BLaER1 treated with 17β-estradiol and CSF1 and Interleukin-3, amounts not matched to agents 10 nM and 100 nM (cell line): ENCODE results near the gene MMP27.

Experiments used
- H3K27ac ChIP-seq, 11 experiments: shearing (Covaris generic); formaldehyde crosslinking; 2 replicates each; pipeline ENCODE4 v1.8.1; 2022
- H3K27me3 ChIP-seq, 11 experiments: shearing (Covaris generic); formaldehyde crosslinking; 2 replicates each; pipeline ENCODE4 v1.8.1; 2022
- H3K36me3 ChIP-seq, 11 experiments: shearing (Covaris generic); formaldehyde crosslinking; 2 replicates each; pipeline ENCODE4 v1.8.1; 2022
- H3K4me1 ChIP-seq, 10 experiments: shearing (Covaris generic); formaldehyde crosslinking; 2 replicates each; pipeline ENCODE4 v1.8.1; 2022
- H3K4me2 ChIP-seq, 11 experiments: shearing (Covaris generic); formaldehyde crosslinking; 2 replicates each; pipeline ENCODE4 v1.8.1; 2022
- H3K4me3 ChIP-seq, 10 experiments: shearing (Covaris generic); formaldehyde crosslinking; 2 replicates each; pipeline ENCODE4 v1.8.1; 2022
- H3K9ac ChIP-seq, 11 experiments: shearing (Covaris generic); formaldehyde crosslinking; 2 replicates each; pipeline ENCODE4 v1.8.1; 2022
- H3K9me3 ChIP-seq, 11 experiments: shearing (Covaris generic); formaldehyde crosslinking; replicated peaks in 1 of 11; 2 replicates each; pipeline ENCODE4 v1.8.1; 2022
- H4K20me1 ChIP-seq, 11 experiments: shearing (Covaris generic); formaldehyde crosslinking; 2 replicates each; pipeline ENCODE4 v1.8.1; 2022
- Cebpa-rat ChIP-seq, 11 experiments: shearing (Covaris generic); IDR thresholded peaks; 2 replicates each; pipeline ENCODE4 v1.8.1; 2022

MMP27 gene

DNA sequence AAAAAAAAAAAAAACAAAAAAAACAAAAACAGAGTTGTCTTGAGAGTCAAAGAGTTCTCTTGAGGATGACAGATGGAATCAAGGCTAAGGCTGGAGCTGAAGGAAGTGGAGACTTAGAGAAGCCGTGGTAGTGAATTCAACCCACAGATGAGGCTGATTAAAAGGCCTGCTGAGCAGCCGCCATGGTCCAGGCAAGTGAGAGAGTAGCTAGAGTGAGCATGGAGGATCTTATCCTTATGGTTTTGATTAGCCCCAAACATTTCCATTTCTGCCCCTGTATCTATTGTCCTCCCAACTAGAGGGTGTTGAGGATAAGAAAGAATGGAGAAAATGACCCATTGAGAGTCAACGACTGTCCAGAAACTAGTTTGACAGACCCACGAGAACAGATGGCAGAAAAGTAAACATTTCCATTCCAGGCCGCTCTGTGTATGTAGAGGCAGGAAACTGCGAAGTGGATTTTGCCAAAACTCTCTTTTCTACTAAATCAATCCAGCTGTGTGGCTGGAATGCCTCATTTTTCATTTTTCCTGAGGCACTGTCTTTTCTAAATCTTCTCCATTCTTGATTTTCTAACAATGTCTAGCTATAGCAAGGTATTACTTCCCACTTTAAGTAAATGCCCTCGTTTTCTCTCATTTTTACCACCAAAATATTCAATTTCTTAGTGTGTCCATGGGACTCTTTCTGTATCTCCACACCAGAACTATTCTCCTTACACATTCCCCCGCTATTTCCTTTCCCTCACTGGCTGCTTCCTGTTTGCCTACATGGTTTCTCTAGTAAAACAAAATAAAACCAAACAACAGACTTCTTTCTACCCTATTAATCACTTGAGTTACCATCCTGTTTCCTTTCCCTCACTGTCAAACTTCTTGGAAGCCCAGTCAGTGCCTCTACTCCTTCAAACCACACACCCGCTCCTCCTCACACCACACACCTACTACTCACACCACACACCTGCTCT lies 24.6 kb upstream of the MMP27 start:
- peak overlapping the region in 6 of 11 experiments; percentile 17 to 85 (median 64); a peak in 10 of 22 replicates for H3K4me2 ChIP-seq
- H3K9ac ChIP-seq, result peak overlapping the region in 1 of 11 experiments; percentile 2; a peak in 2 of 22 replicates
- no peak overlapping the region for H3K4me3 ChIP-seq
- H3K4me1 ChIP-seq, result peaks cover 0 to 91% (median 26%) of the 10 kb centered on the region in 10 experiments; a peak in 14 of 20 replicates
- no peaks in the 10 kb centered on the region for H3K36me3 ChIP-seq
- H3K27me3 ChIP-seq, result no peaks in the 10 kb centered on the region
- TF ChIP-seq Cebpa-rat (IDR thresholded peaks at IDR 0.05), result no peak
- H3K9me3 ChIP-seq, result peaks cover 0 to 7% (median 4%) of the 10 kb centered on the region in 11 experiments; a peak in 9 of 22 replicates
- H4K20me1 ChIP-seq, result no peaks in the 10 kb centered on the region
- H3K27ac ChIP-seq, result peak overlapping the region in 4 of 11 experiments; percentile 44 to 95 (median 68); a peak in 8 of 22 replicates

DNA sequence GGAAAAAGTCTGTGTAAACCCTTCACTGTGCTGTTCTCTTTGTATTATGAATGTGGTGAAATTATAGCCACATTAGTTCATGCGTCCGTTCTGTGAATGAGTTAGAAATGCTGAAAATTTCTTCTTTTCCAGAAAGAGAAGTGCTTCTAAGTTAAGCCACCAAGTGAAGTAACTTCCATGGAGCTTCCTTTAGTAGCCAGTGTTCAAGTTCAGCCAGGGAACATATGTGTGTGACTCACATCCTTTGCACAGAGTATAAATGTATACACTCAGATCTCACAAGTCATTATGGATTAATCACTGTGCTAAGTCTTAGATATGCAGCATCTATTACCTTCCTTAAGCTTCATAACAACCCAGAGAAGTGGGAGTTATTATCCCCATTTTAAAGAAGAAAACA lies 22.3 kb upstream of the MMP27 start:
- Histone ChIP-seq H3K9me3 (peaks cover 0 to 7% (median 4%) of the 10 kb centered on the region in 11 experiments; a peak in 10 of 22 replicates), H3K27ac (peak overlapping the region in 9 of 11 experiments; percentile 12 to 95 (median 73); a peak in 16 of 22 replicates), H4K20me1 (no peaks in the 10 kb centered on the region), H3K27me3 (no peaks in the 10 kb centered on the region), H3K4me2 (peak overlapping the region in 8 of 11 experiments; percentile 9 to 85 (median 74); a peak in 15 of 22 replicates), H3K4me1 (peaks cover 0 to 98% (median 33%) of the 10 kb centered on the region in 10 experiments; a peak in 14 of 20 replicates), H3K36me3 (no peaks in the 10 kb centered on the region), H3K9ac (peak overlapping the region in 6 of 11 experiments; percentile 16 to 77 (median 67); a peak in 10 of 22 replicates), H3K4me3 (no peak overlapping the region)
- TF ChIP-seq Cebpa-rat (IDR thresholded peaks at IDR 0.05), result 0 out of 22 replicates have a peak, but pooled peaks of 1 of the 11 experiments have one; percentile 22

DNA sequence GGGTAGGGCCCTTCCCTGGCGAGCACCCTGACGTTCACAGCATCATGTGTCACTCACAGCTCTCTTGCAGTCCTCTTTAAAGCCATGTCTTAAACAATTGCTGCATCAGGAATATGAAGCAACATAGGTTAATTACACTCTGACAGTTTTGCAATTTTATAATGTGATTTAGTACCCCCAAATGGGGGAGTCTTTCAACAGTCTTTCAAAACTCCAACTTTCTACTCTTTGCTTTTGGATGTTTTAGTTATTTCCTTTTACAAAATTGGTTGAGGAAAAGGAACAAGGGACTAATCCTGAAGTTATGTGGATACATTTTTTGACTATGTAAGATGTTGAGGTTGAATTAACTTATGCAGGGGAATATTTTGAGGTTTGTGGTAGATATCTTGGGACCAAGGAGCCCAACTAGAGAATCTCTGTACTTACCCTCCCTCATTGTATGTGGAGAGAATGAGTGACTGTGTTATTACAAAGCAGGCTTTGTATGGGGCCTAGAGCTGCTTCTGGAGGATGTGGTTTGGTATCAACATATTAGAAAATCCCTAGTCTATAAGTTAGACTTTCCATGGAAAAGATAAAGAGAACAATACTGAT lies 19.4 kb upstream of the MMP27 start, which contains the start of gene MMP8:
MMP8 (minus strand) TSS at position 51 of the 597 bp plus-strand sequence. CDS start 99 bp downstream, outside the sequence.
- Histone ChIP-seq H3K4me1 (peaks cover 0 to 99% (median 35%) of the 10 kb centered on the region in 10 experiments; a peak in 14 of 20 replicates), H3K36me3 (no peaks in the 10 kb centered on the region), H3K27me3 (no peaks in the 10 kb centered on the region), H3K4me3 (no peak within 1 kb of the TSS), H3K4me2 (peak within 1 kb of the TSS in 3 of 11 experiments; percentile 77 to 85 (median 84); a peak in 7 of 22 replicates), H3K9me3 (peaks cover 0 to 5% (median 0%) of the 10 kb centered on the region in 11 experiments; a peak in 1 of 22 replicates), H3K9ac (peak within 1 kb of the TSS in 2 of 11 experiments; percentile 68 to 74; a peak in 3 of 22 replicates), H4K20me1 (no peaks in the 10 kb centered on the region), H3K27ac (peak within 1 kb of the TSS in 4 of 11 experiments; percentile 86 to 95 (median 89); a peak in 9 of 22 replicates)
- no peak for TF ChIP-seq Cebpa-rat (IDR thresholded peaks at IDR 0.05)

DNA sequence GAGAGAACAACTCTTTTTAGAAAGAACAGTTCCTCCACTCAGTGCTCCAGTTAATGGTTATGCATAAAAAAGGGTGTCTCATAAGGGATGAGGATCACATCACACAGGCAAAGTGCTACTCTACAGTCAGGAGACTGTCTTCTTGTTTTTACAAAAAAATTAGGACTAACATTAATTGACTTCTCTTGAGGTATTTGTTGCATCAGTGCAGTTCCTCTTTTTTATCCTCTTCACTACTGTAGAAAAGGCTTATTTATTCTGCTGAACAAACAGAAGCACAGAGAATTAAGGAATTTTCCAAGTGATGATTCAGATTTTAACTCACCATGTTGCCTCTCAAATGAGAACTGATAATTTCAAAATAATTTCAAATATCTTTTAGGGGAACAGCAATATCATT lies 17.3 kb upstream of the MMP27 start:
- peak in 1 of 11 experiments; percentile 36; a peak in 1 of 22 replicates for TF ChIP-seq Cebpa-rat (IDR thresholded peaks at IDR 0.05)
- Histone ChIP-seq H3K4me3 (no peak overlapping the region), H3K9ac (peak overlapping the region in 4 of 11 experiments; percentile 60 to 74 (median 68); a peak in 7 of 22 replicates), H3K4me1 (peaks cover 0 to 99% (median 26%) of the 10 kb centered on the region in 10 experiments; a peak in 14 of 20 replicates), H3K27me3 (no peaks in the 10 kb centered on the region), H4K20me1 (no peaks in the 10 kb centered on the region), H3K4me2 (peak overlapping the region in 6 of 11 experiments; percentile 44 to 85 (median 74); a peak in 12 of 22 replicates), H3K9me3 (peaks cover 0 to 5% (median 0%) of the 10 kb centered on the region in 11 experiments; a peak in 1 of 22 replicates), H3K27ac (peak overlapping the region in 6 of 11 experiments; percentile 45 to 95 (median 84); a peak in 11 of 22 replicates), H3K36me3 (no peaks in the 10 kb centered on the region)

DNA sequence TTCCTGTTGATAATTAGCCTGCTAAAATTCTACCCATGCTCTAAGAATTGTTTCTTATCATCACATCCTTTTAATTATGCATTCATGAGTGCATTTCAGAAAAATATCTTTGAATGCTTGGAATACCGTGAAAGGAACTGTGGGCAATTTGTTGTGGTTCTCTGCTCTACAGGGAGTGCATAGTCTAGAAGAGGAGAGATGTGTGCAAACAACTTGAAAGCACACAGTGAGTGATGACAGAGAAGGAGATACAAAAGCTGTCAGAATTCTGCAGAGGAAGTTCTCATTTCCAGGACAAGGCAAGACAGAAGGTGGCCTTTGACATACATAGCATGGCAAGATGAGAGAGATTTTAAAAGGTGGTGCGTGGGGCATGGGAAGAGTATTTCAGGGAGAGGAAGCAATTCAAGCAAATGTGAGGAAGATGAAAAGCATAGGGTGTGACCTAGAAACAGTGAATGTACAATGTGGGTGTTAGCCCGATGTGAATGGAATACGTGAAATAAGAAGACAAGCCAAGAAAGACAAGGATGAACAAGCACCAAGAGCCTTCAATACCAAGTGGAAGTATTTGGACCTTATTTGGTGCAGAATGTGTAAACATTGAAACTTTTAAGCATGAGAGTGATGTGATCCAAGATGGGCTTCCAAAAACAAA lies 14.2 kb upstream of the MMP27 start:
- H3K9me3 ChIP-seq, result peaks cover 0 to 5% (median 0%) of the 10 kb centered on the region in 11 experiments; a peak in 1 of 22 replicates
- H3K4me3 ChIP-seq, result no peak overlapping the region
- no peak overlapping the region for H3K27ac ChIP-seq
- H3K36me3 ChIP-seq, result no peaks in the 10 kb centered on the region
- TF ChIP-seq Cebpa-rat (IDR thresholded peaks at IDR 0.05), result no peak
- no peaks in the 10 kb centered on the region for H3K27me3 ChIP-seq
- H3K4me1 ChIP-seq, result peaks cover 0 to 99% (median 18%) of the 10 kb centered on the region in 10 experiments; a peak in 11 of 20 replicates
- peak overlapping the region in 3 of 11 experiments; percentile 24 to 76 (median 65); a peak in 6 of 22 replicates for H3K4me2 ChIP-seq
- no peak overlapping the region for H3K9ac ChIP-seq
- H4K20me1 ChIP-seq, result no peaks in the 10 kb centered on the region

DNA sequence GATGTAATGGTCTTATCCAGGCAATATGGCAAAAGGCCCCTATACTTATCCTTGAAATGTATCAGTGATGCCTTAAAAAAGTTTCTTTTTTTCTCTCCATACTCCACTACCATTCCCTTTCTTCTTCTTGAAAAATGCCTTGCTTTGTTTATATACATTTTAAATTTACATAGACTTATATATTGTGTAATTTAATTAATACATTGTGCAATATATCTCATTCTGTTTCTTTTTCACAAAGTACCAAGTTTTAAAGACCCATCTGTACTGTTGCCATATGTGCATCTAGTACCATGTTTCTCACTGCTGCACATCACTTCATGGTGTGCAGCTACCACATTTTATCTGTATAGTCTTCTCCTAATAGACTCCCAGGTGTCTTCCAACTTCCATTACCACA lies 11.7 kb upstream of the MMP27 start:
- Histone ChIP-seq H3K27me3 (no peaks in the 10 kb centered on the region), H3K9me3 (no peaks in the 10 kb centered on the region), H3K4me1 (peaks cover 0 to 96% (median 6%) of the 10 kb centered on the region in 10 experiments; a peak in 11 of 20 replicates), H3K9ac (no peak overlapping the region), H3K4me2 (peak overlapping the region in 4 of 11 experiments; percentile 52 to 77 (median 70); a peak in 7 of 22 replicates), H4K20me1 (no peaks in the 10 kb centered on the region), H3K36me3 (no peaks in the 10 kb centered on the region), H3K4me3 (no peak overlapping the region), H3K27ac (no peak overlapping the region)
- TF ChIP-seq Cebpa-rat (IDR thresholded peaks at IDR 0.05), result 0 out of 22 replicates have a peak, but pooled peaks of 1 of the 11 experiments have one; percentile 18

DNA sequence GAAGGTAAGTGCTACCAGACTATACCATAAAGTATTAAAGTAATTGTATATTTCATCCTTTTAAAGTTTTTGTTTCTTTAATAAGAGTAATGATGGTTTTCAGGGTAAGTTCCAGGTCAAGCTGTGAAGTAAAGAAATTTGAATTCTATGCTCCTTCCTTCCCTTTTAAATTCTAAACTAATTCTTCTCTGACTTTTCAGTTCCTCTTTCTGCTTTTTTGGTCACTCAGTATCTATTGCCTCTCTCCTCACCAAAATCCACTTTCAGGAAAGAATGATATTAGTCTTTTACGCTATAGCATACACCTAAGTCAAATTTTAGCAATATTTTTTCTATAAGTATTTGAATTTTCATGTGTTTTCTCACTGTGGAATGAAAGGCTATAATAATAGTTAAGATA lies 11.0 kb upstream of the MMP27 start:
- H3K9ac ChIP-seq, result no peak overlapping the region
- no peaks in the 10 kb centered on the region for H3K9me3 ChIP-seq
- H3K27ac ChIP-seq, result peak overlapping the region in 3 of 11 experiments; percentile 0 to 21 (median 13); a peak in 1 of 22 replicates
- H3K4me1 ChIP-seq, result peaks cover 0 to 94% (median 4%) of the 10 kb centered on the region in 10 experiments; a peak in 10 of 20 replicates
- no peak for TF ChIP-seq Cebpa-rat (IDR thresholded peaks at IDR 0.05)
- H3K4me2 ChIP-seq, result peak overlapping the region in 4 of 11 experiments; percentile 52 to 77 (median 70); a peak in 7 of 22 replicates
- no peaks in the 10 kb centered on the region for H3K36me3 ChIP-seq
- no peaks in the 10 kb centered on the region for H3K27me3 ChIP-seq
- H4K20me1 ChIP-seq, result no peaks in the 10 kb centered on the region
- no peak overlapping the region for H3K4me3 ChIP-seq

DNA sequence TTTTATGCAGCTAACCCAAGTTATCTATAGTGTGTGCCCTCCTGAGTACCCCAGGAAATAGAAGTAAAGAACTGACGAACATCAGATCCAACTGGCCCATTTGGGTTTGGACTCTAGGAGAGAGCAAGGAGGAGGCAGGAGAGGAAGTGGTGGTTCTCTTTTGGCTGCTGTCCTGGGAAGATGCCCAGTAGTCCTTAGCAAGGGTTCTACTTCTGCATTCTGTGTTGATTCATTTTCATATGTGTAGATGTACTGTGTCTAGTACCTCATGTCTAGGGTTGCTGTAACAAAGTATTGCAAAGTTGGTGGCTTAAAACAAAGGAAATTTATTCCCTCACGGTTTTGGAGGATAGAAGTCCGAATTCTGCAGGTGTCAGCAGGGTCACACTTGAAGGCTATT lies 6.6 kb upstream of the MMP27 start:
- Histone ChIP-seq H3K4me1 (peaks cover 0 to 91% (median 4%) of the 10 kb centered on the region in 10 experiments; a peak in 10 of 20 replicates), H3K9ac (no peak overlapping the region), H3K9me3 (no peaks in the 10 kb centered on the region), H3K4me3 (no peak overlapping the region), H3K27ac (peak overlapping the region in 2 of 11 experiments; percentile 45 to 53; a peak in 3 of 22 replicates), H3K36me3 (no peaks in the 10 kb centered on the region), H3K27me3 (no peaks in the 10 kb centered on the region), H4K20me1 (no peaks in the 10 kb centered on the region), H3K4me2 (peak overlapping the region in 4 of 11 experiments; percentile 37 to 79 (median 62); a peak in 6 of 22 replicates)
- no peak for TF ChIP-seq Cebpa-rat (IDR thresholded peaks at IDR 0.05)
